Measurements from ENCODE around the gene ADM.
A peak's percentile ranks its signal among the peaks of the same experiment; 100 is the strongest.

ADM gene

GRCh38 chr11:10289765-10290380 lies 15.0 kb upstream of the ADM start:
- no peak for DNase-seq (ENCODE audit: low spot score)

DNA sequence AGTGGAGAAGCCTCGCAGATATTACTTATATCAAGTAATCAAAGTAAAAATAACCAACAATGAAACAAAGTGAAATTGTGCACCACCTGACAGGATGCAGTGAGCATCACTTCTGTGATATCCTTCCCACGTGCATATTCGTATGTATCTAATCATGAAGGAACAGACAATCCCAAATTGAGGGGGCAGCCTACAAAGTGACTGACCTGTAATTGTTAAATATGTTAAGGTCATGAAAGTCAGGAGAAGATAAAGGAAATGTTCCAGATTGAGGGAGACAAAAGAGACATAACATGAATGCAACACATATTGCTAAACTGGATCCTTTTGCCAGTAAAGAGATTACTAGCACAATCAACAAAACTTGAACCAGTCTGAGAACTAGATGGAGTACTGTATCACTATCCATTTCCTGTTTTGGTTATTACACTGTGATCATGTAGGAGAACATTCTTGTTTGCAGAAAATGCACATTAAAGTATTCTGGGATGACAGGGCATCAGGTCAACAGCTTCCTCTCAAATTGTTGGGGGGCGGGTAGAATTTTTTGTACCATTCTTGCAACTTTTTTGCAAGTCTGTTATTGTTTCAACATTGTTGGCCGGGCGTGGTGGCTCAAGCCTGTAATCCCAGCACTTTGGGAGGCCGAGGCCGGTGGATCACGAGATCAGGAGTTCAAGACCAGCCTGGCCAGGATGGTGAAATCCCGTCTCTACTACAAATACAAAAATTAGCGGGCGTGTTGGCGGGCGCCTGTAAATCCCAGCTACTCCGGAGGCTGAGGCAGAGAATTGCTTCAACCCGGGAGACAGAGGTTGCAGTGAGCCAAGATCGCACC lies 12.9 kb upstream of the ADM start:
- no peak for DNase-seq (ENCODE audit: low spot score)

DNA sequence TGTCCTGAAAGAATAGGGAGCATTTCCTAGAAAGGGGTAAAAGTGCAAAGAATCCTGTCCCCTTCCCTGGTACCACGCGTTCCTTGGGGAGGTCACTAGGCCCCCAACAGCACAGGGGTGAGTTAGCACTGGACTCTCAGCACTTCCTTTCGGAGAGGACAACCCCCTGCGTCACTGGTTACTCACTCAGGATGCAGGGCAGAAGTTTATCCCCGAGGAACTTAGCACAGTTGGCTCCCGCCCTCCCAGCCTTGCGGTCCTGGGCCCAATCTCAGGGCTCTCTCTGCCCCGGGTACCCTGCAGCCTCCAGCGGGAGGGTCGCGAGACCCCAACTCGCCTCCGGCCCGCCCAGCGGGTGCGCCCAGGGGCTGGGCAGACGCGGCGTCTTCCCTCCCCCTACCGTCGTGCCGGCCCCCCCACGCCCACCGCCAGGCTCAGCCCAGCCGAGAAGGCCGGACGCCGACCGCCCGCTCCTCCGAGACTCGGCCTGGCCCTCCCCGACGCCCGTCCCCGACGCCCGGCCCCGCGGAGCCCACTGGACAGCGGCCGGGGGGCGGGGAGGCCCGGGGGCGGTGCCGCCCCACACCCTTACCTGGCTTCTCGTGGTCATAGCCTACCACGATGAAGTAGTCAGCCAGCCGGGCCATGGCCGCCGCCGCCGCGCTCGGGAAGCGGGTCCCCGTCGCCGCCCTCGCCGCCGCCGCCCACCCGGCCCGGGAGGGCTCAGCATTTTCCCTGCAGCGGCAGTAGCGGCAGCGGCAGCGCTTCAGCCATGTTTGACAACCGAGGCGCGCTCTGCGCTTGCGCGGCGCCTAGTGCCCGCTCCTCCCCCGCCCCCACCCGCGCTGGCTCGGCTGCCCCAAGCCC lies 11.2 kb upstream of the ADM start, which contains the start of gene SBF2:
SBF2 (minus strand) TSS at position 797 of the 867 bp plus-strand sequence; CDS start at position 647, 150 bp downstream.
- peak; percentile 81 for DNase-seq (ENCODE audit: low spot score)

DNA sequence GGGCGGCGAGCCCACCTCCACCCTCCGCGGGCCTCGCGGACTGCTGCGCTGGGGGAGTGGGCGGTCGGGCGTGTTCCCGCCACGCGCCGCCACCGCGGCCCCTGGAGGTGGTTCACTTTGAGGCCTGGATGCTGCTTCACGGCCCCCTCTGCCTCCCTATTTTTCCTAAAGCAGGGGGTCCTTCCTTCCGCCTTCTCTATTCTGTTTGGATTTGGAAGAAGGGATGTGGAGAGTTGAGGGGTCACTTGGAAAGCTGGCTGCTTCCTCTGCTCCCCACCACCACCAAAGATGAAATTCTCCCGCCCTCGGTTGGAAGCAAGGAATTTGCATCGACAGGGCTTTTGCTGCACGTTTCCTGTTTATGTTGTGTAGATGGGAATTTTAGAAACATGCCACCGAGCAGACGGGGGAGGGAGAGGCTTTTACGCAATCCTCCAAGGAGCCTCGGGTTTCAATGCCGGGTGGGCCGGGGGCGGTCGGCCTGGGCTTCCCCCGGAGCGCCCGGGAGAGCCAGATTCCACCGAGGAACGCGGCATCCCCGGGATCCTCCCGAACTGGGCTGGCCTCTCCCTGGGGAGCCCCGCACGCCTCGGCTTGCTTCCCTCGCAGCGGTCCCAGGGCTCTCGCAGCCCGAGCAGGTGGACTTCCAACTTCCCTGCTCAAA lies 10.5 kb upstream of the ADM start:
- no peak for DNase-seq (ENCODE audit: low spot score)

- DNase-seq (ENCODE audit: low spot score), result no peak
Observed at GRCh38 chr11:10295064-10295901, 9.6 kb upstream of the ADM start.

GRCh38 chr11:10298342-10298741 lies 6.5 kb upstream of the ADM start:
- DNase-seq (ENCODE audit: low spot score), result no peak

DNA sequence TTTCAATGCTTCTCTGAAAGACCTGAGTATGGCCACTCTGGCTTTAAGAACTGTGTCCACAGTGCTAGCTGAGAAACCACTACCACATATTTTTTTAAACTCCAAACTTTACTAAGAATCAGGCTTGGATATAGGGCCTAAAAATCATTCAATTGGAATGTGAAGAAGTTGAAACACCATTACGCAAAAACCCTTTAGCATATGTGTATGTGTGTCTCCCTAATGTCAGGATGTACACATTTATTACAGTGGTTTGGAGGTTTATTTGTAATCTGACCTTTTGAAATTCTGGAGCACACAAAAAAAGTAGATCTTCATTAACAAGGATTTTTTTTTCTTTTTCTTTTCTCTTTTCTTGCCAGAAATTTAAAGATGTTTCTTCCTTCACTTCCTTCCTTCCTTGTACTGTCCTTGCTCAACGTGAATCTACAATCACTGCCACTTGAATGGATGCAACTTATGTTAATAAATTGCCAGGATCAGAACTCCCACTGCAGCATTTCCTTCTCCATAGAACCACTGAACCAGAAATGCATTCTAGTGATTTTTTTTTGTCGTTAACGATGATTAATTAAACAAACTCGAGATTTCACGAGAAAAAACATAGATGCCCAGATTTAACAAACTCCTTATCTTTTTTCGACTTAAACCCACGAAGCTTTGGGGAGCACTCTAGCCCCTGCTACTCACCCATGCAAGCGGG lies 3.1 kb upstream of the ADM start:
- no peak for DNase-seq (ENCODE audit: low spot score)

DNA sequence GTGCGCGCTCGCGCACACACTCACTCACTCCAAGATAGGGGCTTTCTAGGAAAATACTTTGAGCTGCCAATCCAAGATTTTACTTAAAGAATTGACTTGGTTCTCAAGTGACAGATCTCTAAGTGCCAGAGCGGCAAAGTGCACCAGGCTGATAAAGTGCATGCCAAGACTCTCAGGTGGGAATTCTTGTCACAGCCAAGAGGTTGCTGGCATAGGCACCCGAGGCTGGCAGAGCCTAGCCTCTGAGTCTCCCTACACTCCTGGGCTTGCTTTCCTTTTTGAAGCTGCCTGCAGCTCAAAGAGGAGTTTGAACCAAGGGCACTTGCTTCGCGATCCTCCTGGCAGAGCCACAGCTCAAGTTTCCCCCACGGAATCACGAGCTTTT lies 2.5 kb upstream of the ADM start:
- DNase-seq (ENCODE audit: low spot score), result no peak

GRCh38 chr11:10302744-10303557 lies 1.9 kb upstream of the ADM start:
- peak; percentile 59 for DNase-seq (ENCODE audit: low spot score)

DNA sequence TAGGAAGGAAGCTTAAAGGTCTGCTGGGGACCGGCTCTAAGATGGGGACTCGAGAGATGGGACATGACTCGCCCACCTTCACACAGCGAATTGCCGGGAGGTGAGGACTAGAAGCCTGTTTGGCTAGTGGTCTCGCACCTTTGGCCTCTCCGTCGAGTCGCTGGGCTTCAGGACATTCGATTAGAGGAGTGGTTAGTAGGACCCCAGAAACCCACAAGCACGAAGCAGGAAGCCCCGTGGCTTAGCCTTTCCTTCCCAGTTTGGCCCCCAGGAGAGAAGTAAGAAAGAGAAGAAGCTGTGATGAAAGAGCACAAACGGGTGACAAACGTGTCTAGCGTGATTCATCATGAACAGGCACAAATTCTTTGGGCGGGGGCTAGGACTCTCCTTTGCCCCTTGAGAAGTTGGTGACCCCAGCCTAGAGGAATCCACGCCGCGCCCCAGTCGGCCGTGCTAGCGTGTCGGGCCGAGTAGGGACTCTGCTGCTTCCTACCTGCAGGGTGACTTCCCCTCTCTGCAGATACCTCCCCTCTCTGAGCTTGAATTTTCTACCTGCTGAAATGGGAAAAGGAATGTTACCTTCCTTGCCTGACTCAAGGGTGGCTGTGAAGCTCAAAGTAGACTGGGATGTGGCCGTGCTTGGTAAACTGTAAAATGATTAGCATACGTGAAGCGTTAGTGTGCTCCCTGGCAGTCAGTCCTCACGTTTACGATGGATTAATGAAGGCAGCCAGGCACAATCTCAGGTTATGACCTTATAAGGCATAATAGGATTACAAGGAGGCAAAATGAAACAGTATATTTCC lies 1.1 kb upstream of the ADM start:
- DNase-seq (ENCODE audit: low spot score), result peak; percentile 14

GRCh38 chr11:10305262-10305963 lies 540 bp downstream of the ADM start:
- DNase-seq (ENCODE audit: low spot score), result no peak

- DNase-seq (ENCODE audit: low spot score), result peak; percentile 23
Observed at GRCh38 chr11:10305964-10306918, 1.4 kb downstream of the ADM start.

DNA sequence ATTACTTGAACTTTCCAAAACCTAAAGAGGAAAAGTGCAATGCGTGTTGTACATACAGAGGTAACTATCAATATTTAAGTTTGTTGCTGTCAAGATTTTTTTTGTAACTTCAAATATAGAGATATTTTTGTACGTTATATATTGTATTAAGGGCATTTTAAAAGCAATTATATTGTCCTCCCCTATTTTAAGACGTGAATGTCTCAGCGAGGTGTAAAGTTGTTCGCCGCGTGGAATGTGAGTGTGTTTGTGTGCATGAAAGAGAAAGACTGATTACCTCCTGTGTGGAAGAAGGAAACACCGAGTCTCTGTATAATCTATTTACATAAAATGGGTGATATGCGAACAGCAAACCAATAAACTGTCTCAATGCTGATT lies 2.1 kb downstream of the ADM start:
- no peak for DNase-seq (ENCODE audit: low spot score)

DNA sequence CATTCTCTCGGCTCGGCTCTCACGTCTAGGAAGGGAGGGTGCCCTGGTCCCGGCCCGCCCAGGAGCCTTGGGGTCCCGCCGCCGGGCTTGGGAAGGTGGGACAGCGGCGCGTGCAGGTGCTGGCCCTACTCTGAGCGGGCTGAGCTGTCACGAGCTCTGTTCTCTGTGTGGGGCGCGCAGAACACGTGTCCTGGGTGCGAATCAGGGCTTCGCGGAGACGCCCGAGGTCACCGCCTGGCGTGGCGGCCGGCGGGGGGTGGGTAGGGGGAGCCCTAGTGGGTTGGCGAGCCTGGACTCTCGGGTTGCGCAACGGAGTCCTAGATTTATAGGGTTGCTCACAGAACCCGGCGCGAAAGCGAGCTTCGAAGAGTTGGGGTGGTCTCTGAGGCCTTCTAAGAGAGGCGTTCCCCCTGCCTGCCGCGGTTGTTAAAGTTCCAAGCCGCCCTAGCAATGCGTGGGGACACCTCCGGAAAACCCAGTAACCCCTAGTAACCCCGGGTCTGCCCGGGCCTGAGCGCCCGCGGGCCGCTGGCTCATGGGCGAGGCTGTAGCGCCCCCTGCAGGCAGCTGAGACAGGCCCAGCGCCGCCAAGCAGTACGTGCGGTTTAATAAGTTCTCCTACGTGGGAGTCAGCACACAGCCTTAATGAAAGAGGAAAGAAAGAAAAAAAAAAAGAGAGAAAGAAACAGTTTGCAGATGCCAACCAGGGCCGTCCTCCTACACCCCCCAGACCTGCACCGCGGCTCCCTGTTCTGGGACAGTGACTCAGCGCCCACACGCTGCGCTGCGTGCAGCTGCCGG lies 2.7 kb downstream of the ADM start:
- peak; percentile 82 for DNase-seq (ENCODE audit: low spot score)

GRCh38 chr11:10308201-10308954 lies 3.5 kb downstream of the ADM start:
- no peak for DNase-seq (ENCODE audit: low spot score)

Measured in globus pallidus (tissue), 1 donor.